Endodermal cell (in vitro differentiated cells): ENCODE results near the gene GCAT. TPM values are rescaled to one million over a fixed set of nuclear protein-coding genes. Genes with fewer than 3 reads are reported as not detected.
A peak's percentile ranks its signal among the peaks of the same experiment; 100 is the strongest.

Experiments
- DNase-seq: peaks from one replicate; pipeline ENCODE4 v3.0.0-alpha.2; 2017
- H3K27ac ChIP-seq: 2 replicates; pipeline ENCODE4 v1.5.1; 2013; ENCODE audit warnings: mild to moderate bottlenecking, low read depth, low read length, moderate library complexity
- H3K27me3 ChIP-seq: 2 replicates; pipeline ENCODE4 v1.6.1; 2013; ENCODE audit warnings: mild to moderate bottlenecking, low read length, moderate library complexity; ENCODE audit not compliant: insufficient read depth, control insufficient read depth, poor library complexity, severe bottlenecking
- H3K36me3 ChIP-seq: 2 replicates; pipeline ENCODE4 v1.7.0; 2013; ENCODE audit warnings: mild to moderate bottlenecking, low read length, moderate library complexity; ENCODE audit not compliant: control insufficient read depth, insufficient read depth
- H3K4me1 ChIP-seq: one replicate; pipeline ENCODE4 v1.7.0; 2013; ENCODE audit warnings: low read length; ENCODE audit not compliant: control insufficient read depth, insufficient read depth
- H3K4me3 ChIP-seq: 2 replicates; pipeline ENCODE4 v1.5.1; 2013; ENCODE audit warnings: mild to moderate bottlenecking, low read length, moderate library complexity
- H3K9ac ChIP-seq: 2 replicates; pipeline ENCODE4 v1.6.1; 2013; ENCODE audit warnings: mild to moderate bottlenecking, low read length, moderate library complexity; ENCODE audit not compliant: poor library complexity, severe bottlenecking; ENCODE audit errors: extremely low read depth
- H3K9me3 ChIP-seq: 2 replicates; pipeline ENCODE4 v1.6.1; 2013; ENCODE audit warnings: mild to moderate bottlenecking, low read length, moderate library complexity; ENCODE audit not compliant: control insufficient read depth
- H3K27ac Mint-ChIP-seq: 2 replicates; pipeline ENCODE4 v1.8.0; 2020; ENCODE audit warnings: mixed read lengths
- H3K27me3 Mint-ChIP-seq: 2 replicates; pipeline ENCODE4 v1.8.0; 2021; ENCODE audit warnings: mild to moderate bottlenecking, mixed read lengths; ENCODE audit not compliant: insufficient read depth
- H3K36me3 Mint-ChIP-seq: 2 replicates; pipeline ENCODE4 v1.8.0; 2020; ENCODE audit warnings: low read depth, mixed read lengths
- H3K4me1 Mint-ChIP-seq: 2 replicates; pipeline ENCODE4 v1.8.0; 2020; ENCODE audit warnings: mixed read lengths
- H3K4me3 Mint-ChIP-seq: 2 replicates; pipeline ENCODE4 v1.8.0; 2020; ENCODE audit warnings: mild to moderate bottlenecking, moderate library complexity, mixed read lengths
- H3K9me3 Mint-ChIP-seq: 2 replicates; pipeline ENCODE4 v1.8.0; 2020; ENCODE audit warnings: mild to moderate bottlenecking, mixed read lengths
- WGBS, 2 experiments: methylation state at CpG; one replicate each; pipeline versions ENCODE4 v1.1.5 to v1.1.7; 2013; ENCODE audit warnings: missing lambda C conversion rate in 2 of 2, mixed read lengths in 1 of 2; ENCODE audit not compliant: insufficient coverage in 1 of 2, insufficient read length in 1 of 2; 5-methylcytosine and 5-hydroxymethylcytosine counted together
- total RNA-seq, 2 donors: library from RNA; stranded (reverse); fragmentation: NEBNext Ultra II Directional in 1 of 2; extraction: Animal tissue kit (Norgen Biotek cat#: 25700) in 1 of 2; gene quantifications; 2 replicates in 1 of 2; 3 replicates in 1 of 2; pipeline ENCODE4 v1.2.1, GENCODE V29; 2021
- TF ChIP-seq, protein P1 (sequence below): fragments of 200-600 bp; sonication (generic); conservative IDR thresholded peaks from 2 replicates; pipeline ENCODE4 v1.5.0; 2021; ENCODE audit warnings: antibody characterized with exemption, mild to moderate bottlenecking

Gene GCAT
- total RNA-seq, 2 donors from 2014 or later, result 22.2 to 26.2 TPM

DNA sequence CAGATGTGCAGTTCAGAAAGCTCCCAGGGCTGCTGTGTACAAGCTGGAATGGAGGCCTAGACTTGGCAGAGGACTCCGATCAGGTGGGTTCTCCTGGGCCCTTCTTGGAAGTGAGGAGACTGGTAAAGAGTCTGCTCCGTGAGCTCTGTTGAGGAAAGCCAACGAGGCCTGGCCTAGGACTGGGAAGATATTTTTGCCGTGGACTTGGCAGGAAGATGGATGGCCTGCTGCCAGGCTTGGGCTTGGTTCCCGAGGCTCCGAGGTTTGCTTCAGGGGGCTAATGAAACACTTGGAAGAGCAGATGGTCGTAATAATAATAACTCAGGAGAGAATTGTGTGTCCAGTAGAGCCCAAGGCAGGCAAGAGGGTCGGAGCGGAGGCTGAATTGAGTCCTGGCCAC lies 19.3 kb downstream of the GCAT start:
- Histone ChIP-seq H3K9me3 (no peaks in the 10 kb centered on the region), H3K4me1 (no peaks in the 10 kb centered on the region), H3K36me3 (peaks cover 16% of the 10 kb centered on the region), H3K27ac (peak overlapping the region; percentile 51), H3K9ac (no peak overlapping the region), H3K4me3 (no peak overlapping the region), H3K27me3 (peaks cover 28% of the 10 kb centered on the region)
- peaks cover 28% of the 10 kb centered on the region for H3K27me3 Mint-ChIP-seq
- no peak overlapping the region for H3K4me3 Mint-ChIP-seq
- WGBS, 2 experiments, result 87 to 96% methylated on average over 7 to 9 of the region's 9 CpGs
- no peak overlapping the region for H3K27ac Mint-ChIP-seq
- H3K36me3 Mint-ChIP-seq, result peaks cover 22% of the 10 kb centered on the region
- peaks cover 1% of the 10 kb centered on the region for H3K4me1 Mint-ChIP-seq
- H3K9me3 Mint-ChIP-seq, result no peaks in the 10 kb centered on the region
- DNase-seq, result no peak
- TF ChIP-seq, protein P1, sequence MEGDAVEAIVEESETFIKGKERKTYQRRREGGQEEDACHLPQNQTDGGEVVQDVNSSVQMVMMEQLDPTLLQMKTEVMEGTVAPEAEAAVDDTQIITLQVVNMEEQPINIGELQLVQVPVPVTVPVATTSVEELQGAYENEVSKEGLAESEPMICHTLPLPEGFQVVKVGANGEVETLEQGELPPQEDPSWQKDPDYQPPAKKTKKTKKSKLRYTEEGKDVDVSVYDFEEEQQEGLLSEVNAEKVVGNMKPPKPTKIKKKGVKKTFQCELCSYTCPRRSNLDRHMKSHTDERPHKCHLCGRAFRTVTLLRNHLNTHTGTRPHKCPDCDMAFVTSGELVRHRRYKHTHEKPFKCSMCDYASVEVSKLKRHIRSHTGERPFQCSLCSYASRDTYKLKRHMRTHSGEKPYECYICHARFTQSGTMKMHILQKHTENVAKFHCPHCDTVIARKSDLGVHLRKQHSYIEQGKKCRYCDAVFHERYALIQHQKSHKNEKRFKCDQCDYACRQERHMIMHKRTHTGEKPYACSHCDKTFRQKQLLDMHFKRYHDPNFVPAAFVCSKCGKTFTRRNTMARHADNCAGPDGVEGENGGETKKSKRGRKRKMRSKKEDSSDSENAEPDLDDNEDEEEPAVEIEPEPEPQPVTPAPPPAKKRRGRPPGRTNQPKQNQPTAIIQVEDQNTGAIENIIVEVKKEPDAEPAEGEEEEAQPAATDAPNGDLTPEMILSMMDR, result no peak

DNA sequence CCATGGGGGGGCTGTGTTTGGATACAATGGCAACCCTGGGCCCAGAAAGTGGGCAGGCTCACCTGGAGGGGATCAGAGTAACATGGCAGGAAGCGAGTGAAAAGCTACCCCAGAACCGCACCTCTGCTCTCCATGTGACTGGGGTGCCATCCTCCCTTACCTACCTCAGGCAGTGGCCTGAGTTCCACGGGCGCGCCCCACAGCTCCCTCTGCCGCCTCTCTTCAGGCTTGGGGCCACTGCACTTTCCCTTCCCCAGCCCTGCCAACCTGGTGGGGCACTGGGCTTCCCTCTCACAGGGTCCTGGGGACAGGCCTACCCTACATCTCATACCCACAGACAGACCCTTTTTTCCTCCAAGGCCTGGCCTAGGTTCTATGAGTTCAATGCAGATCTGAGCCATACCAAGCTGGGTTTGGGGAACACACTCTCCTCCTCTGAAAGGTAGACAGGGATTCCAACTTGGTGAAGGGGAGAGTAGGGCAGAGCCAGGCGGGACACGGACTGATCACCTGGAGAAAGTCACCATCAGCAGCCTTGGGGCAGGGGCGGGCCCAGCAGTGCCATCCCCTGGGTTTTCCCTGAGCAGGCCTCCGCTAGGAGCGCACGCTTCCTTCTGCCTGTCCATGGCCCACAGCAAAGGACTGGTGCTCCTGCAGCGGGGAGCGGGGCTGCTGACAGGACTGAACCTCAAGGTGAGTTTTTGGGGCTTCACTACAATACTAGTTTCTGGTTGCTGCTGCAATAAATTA lies 22.5 kb downstream of the GCAT start:
- DNase-seq, result no peak
- Mint-ChIP-seq H3K36me3 (peaks cover 34% of the 10 kb centered on the region), H3K27me3 (peaks cover 5% of the 10 kb centered on the region), H3K4me1 (no peaks in the 10 kb centered on the region), H3K27ac (no peak overlapping the region), H3K9me3 (no peaks in the 10 kb centered on the region), H3K4me3 (no peak overlapping the region)
- H3K4me3 ChIP-seq, result no peak overlapping the region
- TF ChIP-seq, protein P1, result no peak
- H3K27me3 ChIP-seq, result peaks cover 6% of the 10 kb centered on the region
- no peak overlapping the region for H3K27ac ChIP-seq
- H3K9me3 ChIP-seq, result no peaks in the 10 kb centered on the region
- H3K4me1 ChIP-seq, result no peaks in the 10 kb centered on the region
- no peak overlapping the region for H3K9ac ChIP-seq
- peaks cover 39% of the 10 kb centered on the region for H3K36me3 ChIP-seq
- 89 to 91% methylated on average over 12 to 14 of the region's 14 CpGs for WGBS, 2 experiments

DNA sequence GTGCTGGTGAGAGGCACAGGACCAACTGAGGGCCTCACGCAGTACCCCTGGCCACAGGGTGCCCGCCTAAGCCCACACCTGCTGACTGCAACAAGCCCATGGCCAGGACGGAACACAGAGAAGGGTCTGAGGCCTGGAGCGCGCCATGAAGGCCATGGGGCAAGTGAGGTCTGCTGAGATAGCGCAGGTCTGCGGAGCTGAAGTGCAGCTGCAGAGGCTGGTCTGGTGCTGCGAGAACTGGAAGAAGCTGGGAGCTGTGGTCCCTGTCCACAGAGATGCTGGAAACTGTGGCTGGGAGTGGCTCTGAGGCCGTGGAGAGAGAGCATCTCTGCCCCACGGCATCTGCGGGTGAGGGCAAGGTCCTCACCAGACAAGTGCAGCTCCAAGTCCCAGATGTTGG lies 23.7 kb downstream of the GCAT start:
- 98 to 99% methylated on average over 8 to 11 of the region's 11 CpGs for WGBS, 2 experiments
- no peak overlapping the region for H3K27ac ChIP-seq
- H3K4me1 ChIP-seq, result no peaks in the 10 kb centered on the region
- H3K36me3 ChIP-seq, result peaks cover 39% of the 10 kb centered on the region
- no peak overlapping the region for H3K4me3 ChIP-seq
- Mint-ChIP-seq H3K36me3 (peaks cover 34% of the 10 kb centered on the region), H3K4me1 (no peaks in the 10 kb centered on the region), H3K27ac (no peak overlapping the region), H3K9me3 (no peaks in the 10 kb centered on the region), H3K4me3 (no peak overlapping the region), H3K27me3 (no peaks in the 10 kb centered on the region)
- H3K9ac ChIP-seq, result no peak overlapping the region
- no peaks in the 10 kb centered on the region for H3K9me3 ChIP-seq
- H3K27me3 ChIP-seq, result no peaks in the 10 kb centered on the region
- no peak for DNase-seq
- TF ChIP-seq, protein P1, result no peak
